SK-N-SH (cell line): Measurements from ENCODE around the gene CCL22. TPM values are rescaled to one million over a fixed set of nuclear protein-coding genes. Genes with fewer than 3 reads are reported as not detected.
"Not testable (repeated sequence)": the region's sequence is repeated elsewhere in the genome, so short reads cannot be mapped to it uniquely, and the experiment has no call there.

Experiments used
- CTCF ChIA-PET: fragments of 300-600, 350-600 bp; formaldehyde crosslinking; extraction: SDS; loops from one replicate; lab custom pipeline; 2021; lab: Yijun Ruan, JAX
- POLR2A ChIA-PET: fragments of 350-600 bp; sonication (Branson Sonifier 250); formaldehyde crosslinking; extraction: SDS; loops from one replicate; lab custom pipeline; 2020; ENCODE audit warnings: antibody characterized with exemption, inconsistent platforms; lab: Yijun Ruan, JAX
- DNase-seq: peaks from one replicate; pipeline ENCODE4 v3.0.0; 2012
- H2AFZ ChIP-seq: fragments of 200-600 bp; sonication (generic); 2 replicates; pipeline ENCODE4 v1.8.1; 2016; ENCODE audit warnings: antibody characterized with exemption, mild to moderate bottlenecking, low read depth
- H3F3A ChIP-seq: fragments of 200-600 bp; sonication (generic); replicated peaks from 2 replicates; pipeline ENCODE3; 2016; ENCODE audit warnings: antibody characterized with exemption, mild to moderate bottlenecking; ENCODE audit not compliant: insufficient read depth
- H3K27ac ChIP-seq, 2 experiments: fragments of 200-500 bp in 1 of 2; fragments of 200-600 bp in 1 of 2; sonication (Bioruptor generic) in 1 of 2; sonication (generic), shearing (Covaris generic) in 1 of 2; 2 replicates each; pipeline versions ENCODE4 v1.5.1 to v1.6.1; 2014 to 2016; ENCODE audit warnings: low read depth in 2 of 2, inconsistent platforms in 1 of 2, low read length in 1 of 2, mild to moderate bottlenecking in 1 of 2, mixed read lengths in 1 of 2
- H3K27me3 ChIP-seq: fragments of 200-600 bp; sonication (generic), shearing (Covaris generic); 2 replicates; pipeline ENCODE4 v1.6.1; 2016; ENCODE audit warnings: mixed run types; ENCODE audit not compliant: insufficient read depth
- H3K36me3 ChIP-seq, 2 experiments: fragments of 200-500 bp in 1 of 2; fragments of 200-600 bp in 1 of 2; sonication (Bioruptor generic) in 1 of 2; sonication (generic) in 1 of 2; replicated peaks in 1 of 2; 2 replicates each; pipeline versions ENCODE3 to v1.5.1; 2014 to 2016; ENCODE audit warnings: low read length in 1 of 2, mild to moderate bottlenecking in 1 of 2; ENCODE audit not compliant: insufficient read depth in 2 of 2, control insufficient read depth in 1 of 2
- H3K4me1 ChIP-seq, 2 experiments: fragments of 200-500 bp in 1 of 2; fragments of 200-600 bp in 1 of 2; sonication (Bioruptor generic) in 1 of 2; sonication (generic), shearing (Covaris generic) in 1 of 2; 2 replicates each; pipeline versions ENCODE4 v1.5.1 to v1.6.1; 2014 to 2016; ENCODE audit warnings: low read depth in 1 of 2, low read length in 1 of 2, mixed run types in 1 of 2; ENCODE audit not compliant: insufficient read depth in 2 of 2, control insufficient read depth in 1 of 2
- H3K4me2 ChIP-seq: fragments of 200-600 bp; sonication (generic), shearing (Covaris generic); 2 replicates; pipeline ENCODE4 v1.6.1; 2017; ENCODE audit warnings: mixed run types
- H3K4me3 ChIP-seq, 2 experiments: fragments of 200-500 bp in 1 of 2; fragments of 200-600 bp in 1 of 2; sonication (Bioruptor generic) in 1 of 2; sonication (generic), shearing (Covaris generic) in 1 of 2; 2 replicates each; pipeline versions ENCODE4 v1.5.1 to v1.8.1; 2014 to 2016; ENCODE audit warnings: low read depth in 2 of 2, inconsistent platforms in 1 of 2, low read length in 1 of 2, mild to moderate bottlenecking in 1 of 2, mixed read lengths in 1 of 2, moderate library complexity in 1 of 2
- H3K79me2 ChIP-seq: fragments of 200-600 bp; sonication (generic); 2 replicates; pipeline ENCODE4 v1.8.1; 2017; ENCODE audit warnings: mild to moderate bottlenecking; ENCODE audit not compliant: insufficient read depth
- H3K9ac ChIP-seq: fragments of 200-600 bp; sonication (generic); 2 replicates; pipeline ENCODE4 v1.6.1; 2017; ENCODE audit warnings: mixed run types
- H3K9me2 ChIP-seq: fragments of 200-600 bp; sonication (generic); 2 replicates; pipeline ENCODE4 v1.6.1; 2017; ENCODE audit warnings: mixed run types
- H3K9me3 ChIP-seq: fragments of 200-600 bp; sonication (generic); 2 replicates; pipeline ENCODE4 v1.6.1; 2017; ENCODE audit warnings: mixed run types, mild to moderate bottlenecking, moderate library complexity
- H4K20me1 ChIP-seq: fragments of 200-600 bp; sonication (generic); 2 replicates; pipeline ENCODE4 v1.6.1; 2017; ENCODE audit warnings: mild to moderate bottlenecking, mixed run types; ENCODE audit not compliant: insufficient read depth
- EP300 ChIP-seq, 2 experiments: IDR thresholded peaks; 2 replicates each; pipeline versions ENCODE4 v1.4.0 to v1.6.1; 2012; ENCODE audit warnings: borderline replicate concordance in 1 of 2, low read depth in 1 of 2, low read length in 1 of 2
- FOSL2 ChIP-seq: IDR thresholded peaks from 2 replicates; pipeline ENCODE4 v1.4.0; 2012; ENCODE audit warnings: low read depth, mild to moderate bottlenecking, moderate library complexity, borderline replicate concordance
- FOXJ3 ChIP-seq: sonication (generic); formaldehyde crosslinking; IDR thresholded peaks from 2 replicates; pipeline ENCODE4 v1.5.1; 2020; ENCODE audit warnings: mild to moderate bottlenecking, missing genetic modification reagents
- FOXM1 ChIP-seq: IDR thresholded peaks from 2 replicates; pipeline ENCODE4 v1.4.0; 2012; ENCODE audit warnings: low read depth, mild to moderate bottlenecking
- GATA2 ChIP-seq: sonication (generic); formaldehyde crosslinking; IDR thresholded peaks from 2 replicates; pipeline ENCODE4 v1.5.0; 2020; ENCODE audit warnings: mild to moderate bottlenecking, missing genetic modification reagents
- IRF3 ChIP-seq: fragments of 150-350 bp; IDR thresholded peaks from 2 replicates; pipeline ENCODE4 v1.6.1; 2016; ENCODE audit warnings: mild to moderate bottlenecking, low read depth, low read length
- JUND ChIP-seq: IDR thresholded peaks from 2 replicates; pipeline ENCODE4 v1.4.0; 2012
- MXI1 ChIP-seq: IDR thresholded peaks from 2 replicates; pipeline ENCODE4 v1.6.1; 2012; ENCODE audit warnings: mild to moderate bottlenecking, low read depth, low read length, improper control_type of control experiment
- PBX3 ChIP-seq: IDR thresholded peaks from 2 replicates; pipeline ENCODE4; 2012
- RCOR1 ChIP-seq: fragments of 150-350 bp; IDR thresholded peaks from 2 replicates; pipeline ENCODE4 v1.6.1; 2017; ENCODE audit warnings: antibody characterized with exemption, low read length
- RFX5 ChIP-seq: IDR thresholded peaks from 2 replicates; pipeline ENCODE4 v1.6.1; 2012; ENCODE audit warnings: mild to moderate bottlenecking, improper control_type of control experiment, low read length
- SMC3 ChIP-seq: IDR thresholded peaks from 2 replicates; pipeline ENCODE4 v1.6.1; 2012; ENCODE audit warnings: low read depth, low read length, improper control_type of control experiment
- TAF1 ChIP-seq: IDR thresholded peaks from 2 replicates; pipeline ENCODE4 v1.6.1; 2012; ENCODE audit warnings: low read depth, mild to moderate bottlenecking, low read length, moderate library complexity, borderline replicate concordance
- USF1 ChIP-seq: IDR thresholded peaks from 2 replicates; pipeline ENCODE4 v1.4.0; 2012; ENCODE audit warnings: low read depth, borderline replicate concordance
- WGBS: methylation state at CpG from one replicate; pipeline ENCODE4 v1.1.6; 2017; ENCODE audit warnings: low lambda C conversion rate; 5-methylcytosine and 5-hydroxymethylcytosine counted together
- polyA plus RNA-seq, 3 experiments: library from polyadenylated mRNA; depleted of rRNA; stranded (reverse); fragments of >200 nt; gene quantifications; 2 replicates each; pipeline ENCODE4 v1.2.3, GENCODE V29; 2012

CCL22 gene
- polyA plus RNA-seq, 1 of the 3 experiments (the other 2 are of a cell fraction), result not detected

- TF ChIP-seq RFX5 (no peak), RCOR1 (no peak), MXI1 (no peak), PBX3 (no peak), IRF3 (no peak)
Observed at GRCh38 chr16:57343221-57343620, 15.4 kb upstream of the CCL22 start (continued).

GRCh38 chr16:57344094-57344493, 14.5 kb upstream of the CCL22 start:
- H2AFZ ChIP-seq, H3K9ac ChIP-seq, H3K4me3 ChIP-seq, H3K9me3 ChIP-seq, H4K20me1 ChIP-seq, DNase-seq, H3K9me2 ChIP-seq, H3K36me3 ChIP-seq, POLR2A ChIA-PET, H3K27ac ChIP-seq, H3K4me2 ChIP-seq, H3K4me1 ChIP-seq, H3K27me3 ChIP-seq, H3K79me2 ChIP-seq: not testable (repeated sequence)
- 93% methylated on average over 5 of the region's 5 CpGs for WGBS
- peaks cover 15% of the 10 kb centered on the region for H3F3A ChIP-seq
- CTCF ChIA-PET, result interaction anchor here (1.1 to 2.0 kb wide), 3 partner anchors 11 to 74 kb away, joined by 3 to 5 read pairs (median 3); no protein-coding TSS in a partner anchor

- Histone ChIP-seq H3K27me3 (peaks cover 7% of the 10 kb centered on the region; the same call in 1 of the 2 replicates), H3K9me2 (no peaks in the 10 kb centered on the region), H3F3A (peaks cover 15% of the 10 kb centered on the region), H3K4me2 (no peak overlapping the region), H3K9me3 (no peaks in the 10 kb centered on the region), H3K79me2 (no peaks in the 10 kb centered on the region), H2AFZ (no peak overlapping the region), H4K20me1 (no peaks in the 10 kb centered on the region), H3K4me3 (no peak overlapping the region), H3K4me1 (peaks cover 0 to 6% of the 10 kb centered on the region in 2 experiments; a peak in 1 of 4 replicates), H3K36me3 (no peaks in the 10 kb centered on the region), H3K9ac (no peak overlapping the region), H3K27ac (no peak overlapping the region)
- TF ChIP-seq TAF1 (no peak), USF1 (no peak), SMC3 (no peak), FOXM1 (no peak), FOSL2 (no peak), EP300 (IDR thresholded peaks at IDR 0.05; ENCODE audit: borderline replicate concordance in 1 of 2, low read depth in 1 of 2, low read length in 1 of 2) (no peak), JUND (no peak), MXI1 (no peak), GATA2 (no peak), FOXJ3 (no peak), RCOR1 (no peak)
- DNase-seq, result no peak
- POLR2A ChIA-PET, result no interaction called here
- CTCF ChIA-PET, result interaction anchor here (1.1 to 2.0 kb wide), 2 partner anchors 10 to 45 kb away, joined by 5 to 6 read pairs; no protein-coding TSS in a partner anchor
- WGBS, result 65% methylated on average over 2 of the region's 2 CpGs
Observed at GRCh38 chr16:57345021-57345420, 13.6 kb upstream of the CCL22 start.
